GM18909 (cell line): Measurements from ENCODE around the gene ST6GAL1.

Experiments
- ATAC-seq: cut with Tn5 transposase; IDR thresholded peaks from one replicate; pipeline ENCODE4 v1.9.1; 2021; ENCODE audit warnings: mild to moderate bottlenecking; ENCODE audit not compliant: unreplicated experiment, poor library complexity

The ST6GAL1 gene

GRCh38 chr3:186939536-186939935, 9.2 kb downstream of the ST6GAL1 start:
- no peak for ATAC-seq

GRCh38 chr3:186940967-186941366, 10.6 kb downstream of the ST6GAL1 start:
- ATAC-seq, result no peak

GRCh38 chr3:186942168-186942567, 11.8 kb downstream of the ST6GAL1 start:
- no peak for ATAC-seq

GRCh38 chr3:186945255-186945823, 15.0 kb downstream of the ST6GAL1 start:
- ATAC-seq, result no peak

GRCh38 chr3:186946756-186947375, 16.5 kb downstream of the ST6GAL1 start:
- peak; percentile 85 for ATAC-seq

- no peak for ATAC-seq
These were observed 19.1 kb downstream of the ST6GAL1 start for GRCh38 chr3:186949281-186949982.

- no peak for ATAC-seq
These were observed 20.2 kb downstream of the ST6GAL1 start for GRCh38 chr3:186950402-186951093.

GRCh38 chr3:186951640-186952552, 21.6 kb downstream of the ST6GAL1 start:
- ATAC-seq, result no peak

- ATAC-seq, result no peak
These were observed 22.7 kb downstream of the ST6GAL1 start for GRCh38 chr3:186953011-186953487.

- peak; percentile 55 for ATAC-seq
These were observed 23.8 kb downstream of the ST6GAL1 start for GRCh38 chr3:186953992-186954699.

- ATAC-seq, result no peak
These were observed 25.8 kb downstream of the ST6GAL1 start for GRCh38 chr3:186955898-186956696.

- no peak for ATAC-seq
These were observed 28.8 kb downstream of the ST6GAL1 start for GRCh38 chr3:186959029-186959624.

GRCh38 chr3:186960347-186960746, 30.0 kb downstream of the ST6GAL1 start:
- ATAC-seq, result no peak

- ATAC-seq, result no peak
These were observed 32.1 kb downstream of the ST6GAL1 start for GRCh38 chr3:186962445-186962844.

GRCh38 chr3:186963636-186964035, 33.3 kb downstream of the ST6GAL1 start:
- no peak for ATAC-seq

GRCh38 chr3:186964071-186964470, 33.7 kb downstream of the ST6GAL1 start:
- ATAC-seq, result no peak

- ATAC-seq, result no peak
These were observed 34.3 kb downstream of the ST6GAL1 start for GRCh38 chr3:186964616-186965015.
